CD4-positive, alpha-beta T cell treated with Interleukin-17A for 4 hours (primary cell): Measurements from ENCODE around the gene SLC5A2.
A peak's percentile ranks its signal among the peaks of the same experiment; 100 is the strongest.
"Not testable (repeated sequence)": the region's sequence is repeated elsewhere in the genome, so short reads cannot be mapped to it uniquely, and the experiment has no call there.

Experiments used
- DNase-seq: peaks from one replicate; pipeline ENCODE4 v3.0.0-alpha.2; 2020; ENCODE audit warnings: mixed read lengths

SLC5A2 gene

DNA sequence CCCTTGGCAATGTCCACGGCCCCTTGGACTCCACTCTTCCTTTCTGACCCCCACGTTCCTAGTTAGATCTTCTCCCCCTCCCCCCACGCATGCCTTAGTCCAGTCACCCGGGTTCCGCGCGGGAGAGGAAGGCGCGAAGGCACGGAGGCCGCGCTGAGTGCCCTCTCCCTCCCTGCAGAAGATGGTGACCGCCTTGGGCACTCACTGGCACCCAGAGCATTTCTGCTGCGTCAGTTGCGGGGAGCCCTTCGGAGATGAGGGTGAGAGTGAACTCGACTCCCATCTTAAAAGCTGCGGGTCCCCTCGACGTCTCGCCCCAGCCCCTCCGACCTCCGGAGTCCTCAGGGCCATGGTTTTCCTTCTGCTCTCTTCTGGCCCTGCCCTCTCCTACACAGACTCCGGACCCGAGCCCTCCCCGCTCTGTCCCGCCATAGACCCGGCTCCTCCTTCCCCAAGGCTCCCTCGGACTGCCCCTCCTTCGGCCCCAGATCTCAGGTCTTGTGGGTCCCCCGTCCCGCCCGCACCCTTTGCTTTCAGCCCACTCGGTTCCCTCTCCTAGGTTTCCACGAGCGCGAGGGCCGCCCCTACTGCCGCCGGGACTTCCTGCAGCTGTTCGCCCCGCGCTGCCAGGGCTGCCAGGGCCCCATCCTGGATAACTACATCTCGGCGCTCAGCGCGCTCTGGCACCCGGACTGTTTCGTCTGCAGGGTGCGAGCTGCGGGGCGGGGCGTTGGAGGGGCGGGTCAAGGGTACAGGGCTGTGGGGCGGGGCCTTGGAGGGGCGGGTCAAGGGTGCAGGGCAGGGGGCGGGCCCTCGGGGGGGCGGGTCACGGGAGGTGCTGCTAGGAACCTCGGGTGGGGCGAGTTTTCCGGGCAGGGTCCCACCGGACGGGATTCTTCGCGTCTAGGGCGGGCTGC, 6.4 kb upstream of the SLC5A2 start:
- DNase-seq, result peak; percentile 100

DNA sequence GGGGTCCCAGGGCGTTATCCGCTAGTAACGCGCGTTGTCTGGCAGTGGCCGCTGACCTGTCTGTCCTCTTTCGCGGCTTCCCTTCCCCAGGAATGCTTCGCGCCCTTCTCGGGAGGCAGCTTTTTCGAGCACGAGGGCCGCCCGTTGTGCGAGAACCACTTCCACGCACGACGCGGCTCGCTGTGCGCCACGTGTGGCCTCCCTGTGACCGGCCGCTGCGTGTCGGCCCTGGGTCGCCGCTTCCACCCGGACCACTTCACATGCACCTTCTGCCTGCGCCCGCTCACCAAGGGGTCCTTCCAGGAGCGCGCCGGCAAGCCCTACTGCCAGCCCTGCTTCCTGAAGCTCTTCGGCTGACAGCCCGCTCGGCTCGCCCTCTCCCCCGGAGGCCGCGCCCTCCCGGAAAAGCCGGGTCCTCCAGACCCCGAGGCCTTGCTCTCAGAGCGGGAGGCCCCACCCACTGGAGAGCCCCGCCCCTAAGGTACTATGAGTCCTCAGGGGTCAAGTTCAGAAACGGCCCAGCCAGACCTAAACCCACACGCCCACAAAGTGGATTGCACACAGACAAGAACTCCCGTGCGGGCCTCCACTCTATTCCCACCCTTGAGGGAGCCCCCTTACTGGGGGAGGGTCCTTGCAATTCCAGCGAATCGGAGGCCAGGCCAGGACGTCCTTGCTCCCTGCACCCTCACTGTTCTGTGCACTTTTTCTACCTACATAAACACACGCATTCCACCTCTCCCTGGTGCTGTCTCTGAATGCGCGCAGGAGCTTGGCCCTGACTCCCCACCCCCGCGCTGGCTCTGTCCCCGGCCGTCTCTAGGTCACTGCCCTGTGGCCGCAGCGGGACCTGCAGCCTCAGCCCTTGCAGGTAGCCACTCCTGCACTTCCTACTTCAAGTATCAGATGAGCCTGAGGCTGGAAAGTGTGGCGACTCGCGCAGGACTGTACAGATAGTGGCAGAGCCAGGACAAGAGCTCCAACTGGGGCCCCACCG, 5.4 kb upstream of the SLC5A2 start:
- DNase-seq, result peak; percentile 64

DNA sequence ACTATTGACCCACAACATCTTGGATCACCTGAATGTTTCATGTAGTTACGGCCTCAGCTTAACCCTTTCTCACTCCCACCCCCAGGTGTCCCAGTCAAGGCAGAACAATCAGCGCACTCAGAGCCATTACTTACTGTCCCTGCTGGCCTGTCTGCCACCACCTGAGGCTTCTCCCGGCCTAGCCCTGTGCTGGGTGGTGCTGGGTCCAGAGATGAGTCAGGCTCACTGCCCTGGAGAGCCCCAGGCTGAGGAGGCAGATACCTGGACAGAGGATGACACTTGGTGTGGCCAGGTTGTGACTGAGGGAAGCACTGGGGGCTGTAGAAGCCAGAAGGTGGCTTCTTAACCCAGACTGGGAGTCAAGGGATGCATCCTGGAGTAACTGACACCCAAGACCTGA, 4.0 kb upstream of the SLC5A2 start:
- DNase-seq, result no peak

DNA sequence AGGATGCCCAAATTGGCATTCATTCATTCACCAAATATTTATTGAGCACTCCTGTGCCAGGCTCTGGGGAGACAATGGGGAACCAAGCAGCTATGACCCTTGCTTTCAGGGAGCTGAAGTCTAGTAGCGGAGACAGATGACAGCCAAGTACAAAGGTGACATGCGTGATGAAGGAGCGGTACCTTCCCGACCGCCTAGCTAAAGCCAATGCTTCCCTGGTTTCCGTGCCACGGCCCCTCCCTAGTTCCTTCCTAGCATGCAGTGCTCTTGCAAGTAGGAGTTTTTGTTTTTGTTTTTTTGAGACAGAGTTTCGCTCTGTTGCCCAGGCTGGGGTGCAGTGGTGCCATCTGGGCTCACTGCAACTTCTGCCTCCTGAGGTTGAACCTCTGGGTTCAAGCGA, 3.2 kb upstream of the SLC5A2 start:
- no peak for DNase-seq

DNA sequence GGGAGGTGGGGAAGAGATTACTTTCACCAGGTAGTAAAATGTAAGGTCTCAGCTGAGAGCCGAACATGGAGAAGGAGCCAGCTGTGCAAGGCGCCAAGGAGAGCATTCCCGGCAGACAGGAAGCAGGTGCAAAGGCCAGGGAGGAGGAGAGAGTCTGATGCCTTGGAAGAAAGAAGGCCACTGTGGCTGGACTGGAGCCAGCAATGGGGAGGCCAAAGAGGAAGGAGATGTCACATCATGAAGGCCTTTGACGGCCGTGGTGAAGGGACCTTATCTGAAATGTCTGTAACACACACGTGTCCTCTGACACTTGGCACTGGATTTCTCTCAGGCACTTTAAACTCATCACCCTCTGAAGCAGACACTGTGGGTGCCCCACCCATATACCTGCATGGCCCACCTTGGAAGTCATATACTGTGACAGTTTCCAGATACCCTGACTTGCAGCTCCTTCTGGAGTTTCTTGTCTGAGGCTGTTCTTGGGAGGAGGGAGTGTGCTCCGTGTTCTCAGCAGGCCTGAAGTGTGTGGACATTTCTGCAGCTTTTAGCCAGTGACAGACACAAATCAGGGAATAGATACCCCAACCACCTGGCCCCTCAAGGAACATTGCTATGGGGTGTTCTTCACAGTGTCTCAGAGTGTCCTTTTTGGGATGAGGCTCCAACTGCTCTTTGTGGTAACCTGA, 1.9 kb upstream of the SLC5A2 start:
- DNase-seq, result no peak

DNA sequence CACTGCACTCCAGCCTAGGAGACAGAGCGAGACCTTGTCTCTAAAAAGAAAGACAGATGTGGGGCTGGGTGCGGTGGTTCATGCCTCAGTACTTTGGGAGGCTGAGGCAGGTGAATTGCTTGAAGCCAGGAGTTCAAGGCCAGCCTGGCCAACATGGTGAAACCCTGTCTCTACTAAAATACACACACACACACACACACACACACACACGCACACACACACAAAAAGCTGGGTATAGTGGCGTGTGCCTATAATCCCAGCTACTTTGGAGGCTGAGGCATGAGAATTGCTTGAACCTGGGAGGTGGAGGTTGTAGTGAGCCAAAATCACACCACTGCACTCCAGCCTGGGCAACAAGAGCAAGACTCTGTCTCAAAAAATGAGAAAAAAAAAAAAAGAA, 1.1 kb downstream of the SLC5A2 start:
- not testable (repeated sequence) for DNase-seq

DNA sequence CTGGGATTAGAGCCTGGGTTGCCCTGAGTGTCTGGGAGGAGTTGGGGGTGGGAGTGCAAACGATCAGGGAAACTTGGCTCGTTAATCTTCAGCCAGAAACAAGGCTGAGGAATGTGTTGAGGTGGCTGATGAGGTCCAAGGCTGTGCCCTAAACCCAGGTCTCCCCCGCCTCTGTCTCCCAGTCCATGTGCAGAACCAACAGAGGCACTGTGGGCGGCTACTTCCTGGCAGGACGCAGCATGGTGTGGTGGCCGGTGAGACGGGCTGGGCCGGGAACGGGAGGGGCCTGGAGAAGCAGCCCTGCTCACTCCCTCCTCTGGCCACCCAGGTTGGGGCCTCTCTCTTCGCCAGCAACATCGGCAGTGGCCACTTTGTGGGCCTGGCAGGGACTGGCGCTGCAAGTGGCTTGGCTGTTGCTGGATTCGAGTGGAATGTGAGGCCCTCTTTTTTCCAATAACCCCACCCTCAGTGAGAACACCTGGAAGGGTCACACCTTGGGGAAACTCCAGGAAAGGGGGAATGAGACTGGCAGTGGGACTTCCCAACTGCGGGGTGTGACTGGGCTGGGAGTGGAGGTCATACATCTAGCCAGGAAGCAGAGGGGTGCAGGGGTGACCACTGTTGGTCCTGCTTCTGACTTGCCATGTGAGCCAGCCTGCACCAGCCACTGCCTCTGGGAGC, 1.7 kb downstream of the SLC5A2 start:
- DNase-seq, result no peak

DNA sequence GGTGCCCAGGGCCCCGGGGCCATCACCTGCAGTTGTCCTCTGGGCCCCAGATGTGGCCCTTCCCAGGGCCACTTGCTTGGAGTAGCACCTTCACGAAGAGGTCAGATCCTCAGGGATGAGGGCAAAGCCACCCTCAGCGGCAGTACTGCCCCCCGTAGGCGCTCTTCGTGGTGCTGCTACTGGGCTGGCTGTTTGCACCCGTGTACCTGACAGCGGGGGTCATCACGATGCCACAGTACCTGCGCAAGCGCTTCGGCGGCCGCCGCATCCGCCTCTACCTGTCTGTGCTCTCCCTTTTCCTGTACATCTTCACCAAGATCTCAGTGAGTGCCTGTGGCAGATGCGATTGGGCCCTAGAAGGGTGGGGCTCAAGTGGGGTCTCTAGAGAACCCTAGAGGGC, 2.6 kb downstream of the SLC5A2 start:
- no peak for DNase-seq

DNA sequence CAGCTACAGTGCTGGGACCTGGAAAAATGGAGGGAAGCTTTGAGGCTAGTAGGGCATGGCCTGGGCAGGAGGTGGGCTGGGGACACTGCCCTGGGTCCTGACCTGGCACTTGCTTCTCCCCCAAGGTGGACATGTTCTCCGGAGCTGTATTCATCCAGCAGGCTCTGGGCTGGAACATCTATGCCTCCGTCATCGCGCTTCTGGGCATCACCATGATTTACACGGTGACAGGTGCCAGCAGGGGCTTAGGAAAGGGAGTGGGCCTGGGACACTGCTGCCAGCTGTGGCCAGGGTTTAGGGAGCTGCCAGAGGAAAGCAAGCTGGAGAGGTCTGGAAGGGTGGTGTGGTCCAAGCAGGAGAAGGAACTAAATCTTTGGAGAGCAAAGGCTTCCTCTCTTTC, 3.1 kb downstream of the SLC5A2 start:
- no peak for DNase-seq

DNA sequence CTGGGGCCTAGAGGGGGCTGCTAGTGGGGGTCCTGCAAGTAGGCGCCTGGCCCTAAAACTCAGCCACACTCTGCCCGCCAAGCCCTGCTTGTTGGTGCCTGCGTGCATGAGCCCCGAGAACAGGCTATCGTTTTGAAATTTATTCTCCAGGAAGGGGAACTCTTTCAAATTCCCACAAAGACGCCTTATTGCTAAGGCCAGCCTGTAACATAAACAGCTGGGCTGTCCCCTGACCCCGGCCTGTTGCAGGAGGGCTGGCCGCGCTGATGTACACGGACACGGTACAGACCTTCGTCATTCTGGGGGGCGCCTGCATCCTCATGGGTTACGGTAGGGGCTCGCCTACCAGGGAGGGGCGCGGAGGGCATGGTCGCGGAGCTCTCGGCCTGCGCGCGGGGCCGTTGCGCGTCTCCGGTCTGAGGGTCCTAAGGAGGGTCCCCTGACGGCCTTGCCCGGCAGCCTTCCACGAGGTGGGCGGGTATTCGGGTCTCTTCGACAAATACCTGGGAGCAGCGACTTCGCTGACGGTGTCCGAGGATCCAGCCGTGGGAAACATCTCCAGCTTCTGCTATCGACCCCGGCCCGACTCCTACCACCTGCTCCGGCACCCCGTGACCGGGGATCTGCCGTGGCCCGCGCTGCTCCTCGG, 4.3 kb downstream of the SLC5A2 start:
- DNase-seq, result peak; percentile 19

DNA sequence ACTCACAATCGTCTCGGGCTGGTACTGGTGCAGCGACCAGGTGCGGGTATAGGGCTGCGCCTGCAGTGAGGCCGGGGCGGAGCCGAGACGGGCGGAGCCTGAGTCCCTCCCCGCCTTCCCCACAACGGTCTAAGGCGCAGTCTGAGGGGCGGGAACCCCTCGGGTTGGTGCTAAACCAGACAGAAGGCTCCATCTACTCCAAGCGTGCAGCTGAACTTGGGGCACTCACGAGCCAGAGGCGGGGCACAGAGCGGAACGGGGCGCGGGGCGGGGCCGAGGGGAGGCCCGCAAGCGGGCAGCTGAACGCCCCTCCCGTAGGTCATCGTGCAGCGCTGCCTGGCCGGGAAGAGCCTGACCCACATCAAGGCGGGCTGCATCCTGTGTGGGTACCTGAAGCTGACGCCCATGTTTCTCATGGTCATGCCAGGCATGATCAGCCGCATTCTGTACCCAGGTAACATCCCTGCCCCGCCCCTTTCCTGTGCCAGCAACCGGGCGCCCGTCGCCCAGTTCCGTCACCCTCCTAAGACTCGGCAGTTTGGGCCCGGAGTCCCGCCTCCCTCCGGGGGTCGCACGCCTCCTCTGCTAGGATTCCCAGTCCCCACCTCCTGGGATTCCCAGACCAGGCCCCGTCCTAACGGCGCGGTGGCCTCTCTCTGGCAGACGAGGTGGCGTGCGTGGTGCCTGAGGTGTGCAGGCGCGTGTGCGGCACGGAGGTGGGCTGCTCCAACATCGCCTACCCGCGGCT, 5.0 kb downstream of the SLC5A2 start:
- DNase-seq, result peak; percentile 87

DNA sequence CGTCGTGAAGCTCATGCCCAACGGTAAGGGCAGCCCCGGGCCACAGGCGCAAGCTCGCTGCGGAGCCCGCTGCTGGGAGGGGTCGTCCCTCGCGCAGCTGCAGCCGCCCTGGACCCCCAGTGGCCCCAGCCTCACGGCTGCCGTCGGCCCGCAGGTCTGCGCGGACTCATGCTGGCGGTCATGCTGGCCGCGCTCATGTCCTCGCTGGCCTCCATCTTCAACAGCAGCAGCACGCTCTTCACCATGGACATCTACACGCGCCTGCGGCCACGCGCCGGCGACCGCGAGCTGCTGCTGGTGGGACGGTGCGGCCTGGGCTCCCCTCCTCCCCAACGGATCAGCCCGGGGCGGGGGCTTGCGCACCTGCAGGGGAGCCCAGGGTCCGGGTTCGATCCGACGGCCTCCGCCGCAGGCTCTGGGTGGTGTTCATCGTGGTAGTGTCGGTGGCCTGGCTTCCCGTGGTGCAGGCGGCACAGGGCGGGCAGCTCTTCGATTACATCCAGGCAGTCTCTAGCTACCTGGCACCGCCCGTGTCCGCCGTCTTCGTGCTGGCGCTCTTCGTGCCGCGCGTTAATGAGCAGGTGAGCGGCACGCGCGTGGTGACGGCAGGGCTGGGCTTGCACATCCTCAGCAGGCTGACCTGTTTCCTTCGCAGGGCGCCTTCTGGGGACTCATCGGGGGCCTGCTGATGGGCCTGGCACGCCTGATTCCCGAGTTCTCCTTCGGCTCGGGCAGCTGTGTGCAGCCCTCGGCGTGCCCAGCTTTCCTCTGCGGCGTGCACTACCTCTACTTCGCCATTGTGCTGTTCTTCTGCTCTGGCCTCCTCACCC, 5.8 kb downstream of the SLC5A2 start:
- DNase-seq, result no peak

DNA sequence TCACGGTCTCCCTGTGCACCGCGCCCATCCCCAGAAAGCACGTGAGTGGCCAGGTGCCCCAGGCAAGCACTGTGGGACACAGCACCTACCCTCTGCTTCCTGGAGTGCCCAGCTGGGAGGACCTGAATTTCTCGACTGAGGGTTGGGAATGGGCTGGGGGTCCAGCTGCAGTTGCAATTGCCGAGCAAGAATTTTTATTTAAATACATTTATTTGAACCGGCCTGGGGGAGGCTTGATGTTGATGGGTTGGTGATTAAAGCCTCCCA, 6.3 kb downstream of the SLC5A2 start:
- DNase-seq, result no peak

DNA sequence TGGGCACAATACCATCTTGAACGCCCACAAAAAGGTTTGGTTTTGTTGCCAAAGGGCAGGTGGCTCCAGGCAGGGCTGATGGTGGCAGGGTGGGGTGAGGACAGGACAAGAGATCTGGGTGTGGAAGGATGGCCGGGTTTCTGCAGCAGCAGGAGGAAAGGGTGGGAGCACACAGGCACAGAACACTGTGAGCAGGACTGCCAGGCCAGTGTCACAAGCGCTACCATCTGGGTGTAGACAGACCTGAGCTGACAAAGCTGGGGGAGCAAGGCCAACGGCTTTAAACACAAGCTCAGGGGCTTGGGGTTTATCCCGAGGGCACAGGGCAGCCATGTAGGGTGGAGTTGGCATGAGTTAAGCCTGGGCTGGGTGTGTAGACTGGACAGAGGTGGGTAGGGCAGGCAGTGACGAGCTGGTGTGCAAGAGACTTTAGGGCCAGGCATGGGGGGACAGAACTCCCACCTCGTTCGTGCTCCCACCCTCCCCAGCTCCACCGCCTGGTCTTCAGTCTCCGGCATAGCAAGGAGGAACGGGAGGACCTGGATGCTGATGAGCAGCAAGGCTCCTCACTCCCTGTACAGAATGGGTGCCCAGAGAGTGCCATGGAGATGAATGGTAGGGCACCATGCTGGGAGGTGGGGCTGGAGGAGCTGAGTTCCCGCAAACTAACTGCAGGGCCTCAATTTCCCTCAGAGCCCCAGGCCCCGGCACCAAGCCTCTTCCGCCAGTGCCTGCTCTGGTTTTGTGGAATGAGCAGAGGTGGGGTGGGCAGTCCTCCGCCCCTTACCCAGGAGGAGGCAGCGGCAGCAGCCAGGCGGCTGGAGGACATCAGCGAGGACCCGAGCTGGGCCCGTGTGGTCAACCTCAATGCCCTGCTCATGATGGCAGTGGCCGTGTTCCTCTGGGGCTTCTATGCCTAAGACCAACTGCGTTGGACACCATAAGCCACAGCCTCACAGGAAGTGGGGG, 7.0 kb downstream of the SLC5A2 start:
- DNase-seq, result no peak

DNA sequence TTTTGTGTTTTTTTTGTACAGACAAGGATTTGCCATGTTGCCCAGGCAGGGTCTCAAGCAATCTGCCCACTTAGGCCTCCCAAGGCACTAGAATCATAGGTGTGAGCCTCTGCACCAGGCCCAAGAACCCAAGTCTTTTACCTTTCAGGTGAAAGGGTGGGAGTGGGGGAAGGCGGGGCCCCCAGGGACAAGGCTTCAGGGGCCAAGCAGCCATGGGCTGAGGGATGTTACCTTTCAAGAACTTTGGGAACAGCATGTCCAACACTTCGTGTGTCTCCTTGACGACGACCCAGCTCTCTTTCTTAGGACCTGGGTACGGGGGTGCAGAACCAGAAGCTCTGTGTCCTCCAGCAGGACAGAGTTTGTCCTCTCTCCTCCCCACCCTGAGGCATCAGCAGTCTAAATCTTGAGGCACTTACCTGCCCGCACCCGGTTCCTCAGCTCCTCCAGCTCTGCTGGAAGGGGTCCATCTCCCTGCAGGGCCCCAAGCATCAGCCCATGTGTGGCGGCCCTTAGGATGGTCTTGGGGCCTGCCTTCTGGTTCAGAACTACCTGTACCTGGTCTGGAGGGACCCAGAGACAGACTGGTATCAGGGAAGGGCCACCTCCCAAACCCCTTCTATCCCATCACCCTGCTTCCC, 9.0 kb downstream of the SLC5A2 start:
- no peak for DNase-seq

DNA sequence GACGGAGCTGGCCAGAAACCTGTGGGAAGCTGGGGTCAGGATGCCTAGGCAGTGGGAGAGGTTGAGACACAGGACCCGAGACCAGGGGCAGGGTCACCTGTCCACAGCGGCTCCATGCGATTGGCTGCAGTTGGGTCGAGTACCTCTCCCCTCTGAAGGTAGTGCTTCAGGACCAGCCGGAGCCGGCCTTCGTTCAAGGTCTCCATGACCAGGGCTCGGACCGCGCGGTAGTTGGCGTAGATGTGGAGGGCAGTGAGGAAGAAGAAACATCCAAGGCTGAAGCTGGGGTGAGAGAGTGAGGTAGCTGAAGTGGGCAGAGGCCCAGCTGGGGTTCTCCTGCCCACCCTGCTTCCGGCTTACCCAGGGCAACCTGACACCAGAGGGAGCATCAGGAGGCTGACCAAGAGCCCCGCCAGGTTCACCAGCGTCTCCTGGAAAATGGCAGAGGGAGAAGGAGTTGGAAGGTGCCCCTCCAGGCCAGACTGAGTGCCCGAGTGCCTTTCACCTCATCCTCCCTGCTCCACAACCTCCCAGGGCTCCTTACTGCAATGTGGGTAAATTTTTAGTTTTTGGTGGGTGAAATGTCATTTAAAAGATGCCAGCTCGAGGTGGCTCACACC, 10.7 kb downstream of the SLC5A2 start:
- no peak for DNase-seq

DNA sequence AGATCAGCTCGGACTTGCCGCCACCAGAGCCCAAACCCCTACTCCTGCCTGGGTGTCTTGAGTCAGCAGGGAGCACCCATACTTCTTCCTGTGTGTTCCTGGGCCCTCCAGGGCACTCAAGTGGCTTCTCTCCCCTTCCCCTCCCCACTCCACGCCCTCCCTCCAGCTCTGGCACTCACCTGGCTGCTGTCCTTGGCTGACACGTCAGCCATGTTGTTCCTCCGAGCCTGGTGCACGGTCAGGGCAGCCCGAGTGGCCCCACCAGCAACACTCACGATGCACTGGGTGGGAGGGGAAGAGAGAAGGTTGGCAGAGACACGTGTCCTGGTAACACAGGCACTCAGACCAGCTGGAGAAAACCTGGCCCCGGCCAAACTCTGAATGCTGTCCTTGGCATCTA, 13.7 kb downstream of the SLC5A2 start:
- no peak for DNase-seq

DNA sequence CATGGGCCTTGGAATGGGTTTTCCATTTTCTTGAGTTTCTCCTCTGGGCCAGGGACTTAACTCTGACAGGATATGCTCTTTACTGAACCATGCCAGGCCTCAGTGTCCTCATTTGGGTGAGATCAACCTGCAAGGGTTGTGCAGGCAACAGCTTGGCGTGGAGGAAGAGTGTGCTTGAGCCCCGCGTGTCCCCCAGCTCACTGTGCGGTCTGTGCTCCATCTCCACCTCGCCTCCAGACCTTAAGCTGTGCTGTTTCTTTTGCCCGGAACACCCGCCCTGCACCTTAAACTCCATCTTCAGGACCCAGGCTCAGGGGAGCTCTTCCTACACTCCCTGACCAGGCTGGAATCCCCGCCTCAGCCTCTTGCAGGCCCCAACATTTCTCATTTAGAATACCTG, 15.6 kb downstream of the SLC5A2 start:
- DNase-seq, result no peak
